OCI-LY1 (cell line): Measurements from ENCODE around the gene TMPRSS7.

Experiments used
- CTCF ChIP-seq: fragments of 200-600 bp; sonication (generic), shearing (Covaris generic); IDR thresholded peaks from 2 replicates; pipeline ENCODE4 v1.5.1; 2017; ENCODE audit warnings: mild to moderate bottlenecking, antibody characterized with exemption, low read length, moderate library complexity, mixed read lengths
- EZH2 ChIP-seq: fragments of 200-600 bp; sonication (generic), shearing (Covaris generic); IDR thresholded peaks from 2 replicates; pipeline ENCODE4 v1.8.0; 2017; ENCODE audit warnings: borderline replicate concordance, mixed run types, mild to moderate bottlenecking, antibody characterized with exemption, low read length, moderate library complexity, mixed read lengths

GRCh38 chr3:112093180-112093522, 58.6 kb downstream of the TMPRSS7 start:
- TF ChIP-seq CTCF, result no peak
- TF ChIP-seq EZH2, result no peak
